K562 (cell line): ENCODE results near the gene IMPG2. TPM values are rescaled to one million over a fixed set of nuclear protein-coding genes. Genes with fewer than 3 reads are reported as not detected.

Experiments used
- ARID3A ChIP-seq: IDR thresholded peaks from 2 replicates; pipeline ENCODE4 v1.6.1; 2012; ENCODE audit warnings: low read depth, low read length, improper control_type of control experiment, borderline replicate concordance
- ESRRA ChIP-seq: fragments of 450-650 bp; IDR thresholded peaks from 2 replicates; pipeline ENCODE4 v1.6.1; 2014; ENCODE audit warnings: low read depth, mild to moderate bottlenecking, moderate library complexity, borderline replicate concordance
- FOSL1 ChIP-seq: fragments of 200-800 bp; sonication (Bioruptor generic); conservative IDR thresholded peaks from 2 replicates; pipeline ENCODE4 v1.6.1; 2016; ENCODE audit warnings: missing genetic modification characterization, missing compliant biosample characterization
- FOXA3 ChIP-seq, 2 experiments: fragments of 450-650 bp in 1 of 2; sonication (generic) in 1 of 2; formaldehyde crosslinking; IDR thresholded peaks in 1 of 2; conservative IDR thresholded peaks in 1 of 2; 2 replicates each; pipeline versions ENCODE4 v1.4.0 to v1.8.0; 2020 to 2022; ENCODE audit warnings: mild to moderate bottlenecking in 2 of 2, missing genetic modification reagents in 1 of 2
- NCOA6 ChIP-seq: fragments of 450-650 bp; IDR thresholded peaks from 2 replicates; pipeline ENCODE4 v1.6.1; 2017; ENCODE audit warnings: mild to moderate bottlenecking
- NFYB ChIP-seq: IDR thresholded peaks from 2 replicates; pipeline ENCODE4 v1.6.1; 2011; ENCODE audit warnings: mild to moderate bottlenecking, moderate library complexity; ENCODE audit not compliant: insufficient read length; ENCODE audit errors: extremely low read depth
- polyA plus RNA-seq, 8 experiments: library from polyadenylated mRNA; depleted of rRNA in 4 of 8; stranded (reverse) in 5 of 8; unstranded in 3 of 8; fragments of >200 nt; fragmentation: Nextera tagmentation in 2 of 8; fragmentation: Illumina TruSeq in 1 of 8; extraction: Ambion mirVana in 2 of 8; extraction: Trizol in 1 of 8; gene quantifications; 2 replicates each; pipeline versions ENCODE4 v1.2.1 to v1.2.3, GENCODE V29; 2011 to 2014; ENCODE audit warnings: inconsistent platforms in 1 of 8, missing spikeins in 1 of 8
- total RNA-seq, 7 experiments: library from RNA; depleted of rRNA in 6 of 7; stranded (reverse); fragments of >200 nt in 6 of 7; fragmentation: Illumina TruSeq in 2 of 7; extraction: Trizol in 2 of 7; gene quantifications; 2 replicates each; pipeline versions ENCODE4 v1.2.1 to v1.2.3, GENCODE V29; 2011 to 2021; ENCODE audit warnings: low replicate concordance in 1 of 7
- TF ChIP-seq, protein P1 (sequence below): fragments of 200-600 bp; sonication (generic); IDR thresholded peaks from one replicate; pipeline ENCODE4 v1.6.1; 2012; ENCODE audit warnings: mild to moderate bottlenecking, low read depth, low read length, inconsistent platforms
- TF ChIP-seq, protein P2 (sequence below), 3 experiments: IDR thresholded peaks in 2 of 3; conservative IDR thresholded peaks in 1 of 3; 2 replicates each; pipeline ENCODE4 v1.5.1; 2011 to 2012; ENCODE audit warnings: low read length in 3 of 3, mild to moderate bottlenecking in 3 of 3, control low read depth in 2 of 3, improper control_type of control experiment in 1 of 3, inconsistent platforms in 1 of 3, low read depth in 1 of 3, mixed read lengths in 1 of 3, moderate library complexity in 1 of 3; ENCODE audit not compliant: insufficient read depth in 2 of 3

Gene IMPG2
- total and polyA plus RNA-seq, 9 of the 15 experiments (the other 6 are each of a cell fraction or from before 2014, with no cell fraction given), result 0.04 to 0.36 (median 0.09) TPM

- TF ChIP-seq, protein P1, sequence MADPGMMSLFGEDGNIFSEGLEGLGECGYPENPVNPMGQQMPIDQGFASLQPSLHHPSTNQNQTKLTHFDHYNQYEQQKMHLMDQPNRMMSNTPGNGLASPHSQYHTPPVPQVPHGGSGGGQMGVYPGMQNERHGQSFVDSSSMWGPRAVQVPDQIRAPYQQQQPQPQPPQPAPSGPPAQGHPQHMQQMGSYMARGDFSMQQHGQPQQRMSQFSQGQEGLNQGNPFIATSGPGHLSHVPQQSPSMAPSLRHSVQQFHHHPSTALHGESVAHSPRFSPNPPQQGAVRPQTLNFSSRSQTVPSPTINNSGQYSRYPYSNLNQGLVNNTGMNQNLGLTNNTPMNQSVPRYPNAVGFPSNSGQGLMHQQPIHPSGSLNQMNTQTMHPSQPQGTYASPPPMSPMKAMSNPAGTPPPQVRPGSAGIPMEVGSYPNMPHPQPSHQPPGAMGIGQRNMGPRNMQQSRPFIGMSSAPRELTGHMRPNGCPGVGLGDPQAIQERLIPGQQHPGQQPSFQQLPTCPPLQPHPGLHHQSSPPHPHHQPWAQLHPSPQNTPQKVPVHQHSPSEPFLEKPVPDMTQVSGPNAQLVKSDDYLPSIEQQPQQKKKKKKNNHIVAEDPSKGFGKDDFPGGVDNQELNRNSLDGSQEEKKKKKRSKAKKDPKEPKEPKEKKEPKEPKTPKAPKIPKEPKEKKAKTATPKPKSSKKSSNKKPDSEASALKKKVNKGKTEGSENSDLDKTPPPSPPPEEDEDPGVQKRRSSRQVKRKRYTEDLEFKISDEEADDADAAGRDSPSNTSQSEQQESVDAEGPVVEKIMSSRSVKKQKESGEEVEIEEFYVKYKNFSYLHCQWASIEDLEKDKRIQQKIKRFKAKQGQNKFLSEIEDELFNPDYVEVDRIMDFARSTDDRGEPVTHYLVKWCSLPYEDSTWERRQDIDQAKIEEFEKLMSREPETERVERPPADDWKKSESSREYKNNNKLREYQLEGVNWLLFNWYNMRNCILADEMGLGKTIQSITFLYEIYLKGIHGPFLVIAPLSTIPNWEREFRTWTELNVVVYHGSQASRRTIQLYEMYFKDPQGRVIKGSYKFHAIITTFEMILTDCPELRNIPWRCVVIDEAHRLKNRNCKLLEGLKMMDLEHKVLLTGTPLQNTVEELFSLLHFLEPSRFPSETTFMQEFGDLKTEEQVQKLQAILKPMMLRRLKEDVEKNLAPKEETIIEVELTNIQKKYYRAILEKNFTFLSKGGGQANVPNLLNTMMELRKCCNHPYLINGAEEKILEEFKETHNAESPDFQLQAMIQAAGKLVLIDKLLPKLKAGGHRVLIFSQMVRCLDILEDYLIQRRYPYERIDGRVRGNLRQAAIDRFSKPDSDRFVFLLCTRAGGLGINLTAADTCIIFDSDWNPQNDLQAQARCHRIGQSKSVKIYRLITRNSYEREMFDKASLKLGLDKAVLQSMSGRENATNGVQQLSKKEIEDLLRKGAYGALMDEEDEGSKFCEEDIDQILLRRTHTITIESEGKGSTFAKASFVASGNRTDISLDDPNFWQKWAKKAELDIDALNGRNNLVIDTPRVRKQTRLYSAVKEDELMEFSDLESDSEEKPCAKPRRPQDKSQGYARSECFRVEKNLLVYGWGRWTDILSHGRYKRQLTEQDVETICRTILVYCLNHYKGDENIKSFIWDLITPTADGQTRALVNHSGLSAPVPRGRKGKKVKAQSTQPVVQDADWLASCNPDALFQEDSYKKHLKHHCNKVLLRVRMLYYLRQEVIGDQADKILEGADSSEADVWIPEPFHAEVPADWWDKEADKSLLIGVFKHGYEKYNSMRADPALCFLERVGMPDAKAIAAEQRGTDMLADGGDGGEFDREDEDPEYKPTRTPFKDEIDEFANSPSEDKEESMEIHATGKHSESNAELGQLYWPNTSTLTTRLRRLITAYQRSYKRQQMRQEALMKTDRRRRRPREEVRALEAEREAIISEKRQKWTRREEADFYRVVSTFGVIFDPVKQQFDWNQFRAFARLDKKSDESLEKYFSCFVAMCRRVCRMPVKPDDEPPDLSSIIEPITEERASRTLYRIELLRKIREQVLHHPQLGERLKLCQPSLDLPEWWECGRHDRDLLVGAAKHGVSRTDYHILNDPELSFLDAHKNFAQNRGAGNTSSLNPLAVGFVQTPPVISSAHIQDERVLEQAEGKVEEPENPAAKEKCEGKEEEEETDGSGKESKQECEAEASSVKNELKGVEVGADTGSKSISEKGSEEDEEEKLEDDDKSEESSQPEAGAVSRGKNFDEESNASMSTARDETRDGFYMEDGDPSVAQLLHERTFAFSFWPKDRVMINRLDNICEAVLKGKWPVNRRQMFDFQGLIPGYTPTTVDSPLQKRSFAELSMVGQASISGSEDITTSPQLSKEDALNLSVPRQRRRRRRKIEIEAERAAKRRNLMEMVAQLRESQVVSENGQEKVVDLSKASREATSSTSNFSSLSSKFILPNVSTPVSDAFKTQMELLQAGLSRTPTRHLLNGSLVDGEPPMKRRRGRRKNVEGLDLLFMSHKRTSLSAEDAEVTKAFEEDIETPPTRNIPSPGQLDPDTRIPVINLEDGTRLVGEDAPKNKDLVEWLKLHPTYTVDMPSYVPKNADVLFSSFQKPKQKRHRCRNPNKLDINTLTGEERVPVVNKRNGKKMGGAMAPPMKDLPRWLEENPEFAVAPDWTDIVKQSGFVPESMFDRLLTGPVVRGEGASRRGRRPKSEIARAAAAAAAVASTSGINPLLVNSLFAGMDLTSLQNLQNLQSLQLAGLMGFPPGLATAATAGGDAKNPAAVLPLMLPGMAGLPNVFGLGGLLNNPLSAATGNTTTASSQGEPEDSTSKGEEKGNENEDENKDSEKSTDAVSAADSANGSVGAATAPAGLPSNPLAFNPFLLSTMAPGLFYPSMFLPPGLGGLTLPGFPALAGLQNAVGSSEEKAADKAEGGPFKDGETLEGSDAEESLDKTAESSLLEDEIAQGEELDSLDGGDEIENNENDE, result no peak
- TF ChIP-seq, protein P2, sequence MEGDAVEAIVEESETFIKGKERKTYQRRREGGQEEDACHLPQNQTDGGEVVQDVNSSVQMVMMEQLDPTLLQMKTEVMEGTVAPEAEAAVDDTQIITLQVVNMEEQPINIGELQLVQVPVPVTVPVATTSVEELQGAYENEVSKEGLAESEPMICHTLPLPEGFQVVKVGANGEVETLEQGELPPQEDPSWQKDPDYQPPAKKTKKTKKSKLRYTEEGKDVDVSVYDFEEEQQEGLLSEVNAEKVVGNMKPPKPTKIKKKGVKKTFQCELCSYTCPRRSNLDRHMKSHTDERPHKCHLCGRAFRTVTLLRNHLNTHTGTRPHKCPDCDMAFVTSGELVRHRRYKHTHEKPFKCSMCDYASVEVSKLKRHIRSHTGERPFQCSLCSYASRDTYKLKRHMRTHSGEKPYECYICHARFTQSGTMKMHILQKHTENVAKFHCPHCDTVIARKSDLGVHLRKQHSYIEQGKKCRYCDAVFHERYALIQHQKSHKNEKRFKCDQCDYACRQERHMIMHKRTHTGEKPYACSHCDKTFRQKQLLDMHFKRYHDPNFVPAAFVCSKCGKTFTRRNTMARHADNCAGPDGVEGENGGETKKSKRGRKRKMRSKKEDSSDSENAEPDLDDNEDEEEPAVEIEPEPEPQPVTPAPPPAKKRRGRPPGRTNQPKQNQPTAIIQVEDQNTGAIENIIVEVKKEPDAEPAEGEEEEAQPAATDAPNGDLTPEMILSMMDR (IDR thresholded peaks at IDR 0.05 in 2 of 3, conservative IDR thresholded peaks at IDR 0.05 in 1 of 3; ENCODE audit: insufficient read depth in 2 of 3, low read depth in 1 of 3, low read length in 3 of 3), result peak; percentile 32 to 69 (median 43); a peak in 3 of 6 replicates
- TF ChIP-seq NFYB, result no peak
- no peak for TF ChIP-seq NCOA6
- TF ChIP-seq ARID3A, result 0 out of 2 replicates have a peak, but pooled peaks have one; percentile 17
- TF ChIP-seq FOSL1, result no peak
- TF ChIP-seq FOXA3 (CRISPR knock-in tag; conservative IDR thresholded peaks at IDR 0.05 in 1 of 2, IDR thresholded peaks at IDR 0.05 in 1 of 2), result peak; percentile 58 to 94; a peak in 3 of 4 replicates
- no peak for TF ChIP-seq ESRRA
These were observed 124.2 kb downstream of the IMPG2 start (continued) for GRCh38 chr3:101195951-101196713.
